Measurements from ENCODE around the gene TRPC3.

TRPC3 gene

DNA sequence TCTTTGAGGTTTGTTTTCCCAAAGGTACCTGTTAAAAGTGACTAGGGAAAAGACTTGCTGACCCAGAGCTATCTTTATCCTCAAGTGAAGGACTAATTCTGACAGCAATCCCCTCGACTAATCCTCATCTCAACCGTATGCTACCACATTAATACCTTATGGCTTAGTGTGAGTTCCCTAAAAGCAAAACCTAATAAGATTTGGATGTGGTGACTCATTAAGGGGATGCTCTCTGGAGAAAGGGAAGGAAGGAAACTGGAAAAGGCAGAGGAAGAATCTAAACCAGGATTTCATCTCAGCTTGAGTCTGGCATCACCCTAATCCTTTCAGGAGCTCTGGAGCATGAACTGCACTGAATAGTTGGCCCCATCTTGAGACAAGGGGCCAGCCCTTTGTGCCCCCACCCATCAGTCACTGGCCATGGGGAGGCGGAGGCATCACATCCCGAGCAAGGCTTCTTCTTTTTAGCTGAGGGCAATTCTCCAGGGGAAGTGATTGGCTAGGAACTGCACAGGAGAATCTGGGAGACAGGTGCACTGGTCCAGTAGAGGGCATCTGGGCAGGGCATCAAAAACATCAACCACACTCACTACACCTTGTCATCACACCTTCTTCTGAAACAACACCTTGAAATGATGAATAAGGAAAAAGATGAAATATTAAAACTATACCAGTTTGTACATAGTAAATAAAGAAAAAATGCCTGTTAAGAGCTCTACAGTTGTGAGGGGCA lies 74.7 kb downstream of the TRPC3 start:
- no peak for DNase-seq (ENCODE audit: extremely low read depth in 1 of 2, low read depth in 1 of 2)

DNA sequence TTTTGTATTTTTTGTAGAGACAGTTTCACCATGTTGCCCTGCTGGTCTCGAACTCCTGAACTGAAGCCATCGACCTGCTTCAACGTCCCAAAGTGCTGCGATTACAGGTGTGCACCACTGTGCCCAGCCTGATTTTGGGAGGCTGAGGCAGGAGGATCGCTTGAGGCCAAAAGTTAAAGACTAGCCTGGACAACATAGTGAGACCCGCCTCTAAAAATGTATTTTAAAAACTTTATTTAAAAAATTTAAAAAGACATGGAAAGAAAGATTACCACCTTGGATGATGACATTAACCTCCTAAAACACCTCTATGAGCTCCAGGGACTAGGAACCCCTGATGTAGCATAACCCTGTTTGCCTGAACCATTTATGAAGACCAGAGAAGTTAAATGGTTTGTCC lies 75.8 kb downstream of the TRPC3 start:
- no peak for DNase-seq (ENCODE audit: extremely low read depth in 1 of 2, low read depth in 1 of 2)

DNA sequence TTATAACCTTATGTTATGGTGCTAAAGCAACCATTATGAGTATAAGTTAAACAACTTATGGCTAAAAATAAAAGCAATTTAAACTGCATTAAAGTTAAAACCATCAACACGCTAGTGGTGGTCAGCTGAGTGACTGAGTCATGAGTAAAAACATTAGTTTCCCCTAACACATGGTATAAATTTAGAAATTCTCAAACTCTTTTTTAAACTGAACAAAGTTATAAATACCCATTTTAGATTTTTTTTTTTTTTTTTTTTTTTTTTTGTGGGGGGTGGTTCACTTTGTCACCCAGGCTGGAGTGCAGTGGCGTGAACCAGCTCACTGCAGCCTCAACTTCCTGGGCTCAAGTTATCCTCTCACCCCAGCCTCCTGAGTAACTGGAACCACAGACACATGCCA lies 76.2 kb downstream of the TRPC3 start:
- no peak for DNase-seq (ENCODE audit: extremely low read depth in 1 of 2, low read depth in 1 of 2)

- no peak for DNase-seq (ENCODE audit: extremely low read depth in 1 of 2, low read depth in 1 of 2)
Measured at GRCh38 chr4:121873604-121874003, 78.3 kb downstream of the TRPC3 start.

DNA sequence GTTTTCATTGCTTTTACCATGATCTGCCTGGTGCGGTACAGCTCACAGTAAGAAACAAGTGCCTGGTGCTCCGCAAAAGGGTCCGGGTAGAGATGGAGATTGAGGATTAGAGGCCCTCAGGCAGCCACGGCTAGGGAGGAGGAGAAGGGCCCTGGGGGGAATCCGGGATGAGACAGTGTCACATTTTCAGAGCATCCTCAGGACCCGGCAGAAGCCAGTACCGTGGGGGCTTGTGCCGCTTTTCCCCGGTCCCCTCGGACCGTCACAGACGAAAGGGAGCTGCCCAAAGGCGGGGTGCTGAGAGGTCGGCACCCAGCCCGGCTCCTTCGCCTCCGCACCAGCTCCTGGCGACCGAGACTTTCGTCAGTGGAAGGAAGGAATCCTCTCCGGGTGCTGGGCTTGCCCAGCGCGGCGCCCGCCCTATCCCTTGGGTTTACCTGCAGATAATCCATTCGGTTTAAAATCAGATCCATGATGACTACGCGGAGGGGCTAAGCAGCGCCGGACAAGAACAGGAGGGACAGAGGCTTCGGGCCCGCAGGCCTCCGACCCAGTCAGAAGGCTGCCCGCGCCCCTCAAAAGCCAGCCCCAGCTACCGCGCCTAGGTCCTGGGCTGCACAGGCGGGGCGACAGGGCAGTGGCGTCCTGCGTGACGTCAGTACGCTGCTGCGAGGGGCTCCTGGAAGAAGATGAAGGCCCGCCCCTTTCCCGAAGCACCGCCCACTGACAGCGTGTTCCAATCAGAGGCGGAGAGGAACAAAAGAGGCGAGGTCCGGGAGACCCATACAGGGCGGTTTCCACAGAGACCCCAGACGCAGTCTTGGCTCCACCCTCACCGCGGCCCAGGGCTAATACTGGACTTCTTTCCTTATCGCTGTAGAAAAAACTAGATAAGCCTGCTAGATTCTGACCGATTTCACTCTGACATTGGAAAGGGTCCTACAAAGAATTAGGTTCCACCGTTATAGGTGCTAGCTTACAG lies 81.7 kb downstream of the TRPC3 start, which contains the start of gene BBS7:
Gene BBS7 (minus strand): TSS at position 634 of the 982 bp plus-strand sequence. CDS start 161 bp downstream, at position 473.
- DNase-seq (ENCODE audit: extremely low read depth in 1 of 2, low read depth in 1 of 2) = peak; percentile 93 to 99

- DNase-seq (ENCODE audit: extremely low read depth in 1 of 2, low read depth in 1 of 2) = no peak
Measured at GRCh38 chr4:121863799-121864198, 88.1 kb downstream of the TRPC3 start.

- DNase-seq (ENCODE audit: extremely low read depth in 1 of 2, low read depth in 1 of 2) = no peak
Measured at GRCh38 chr4:121861426-121861825, 90.4 kb downstream of the TRPC3 start.

DNA sequence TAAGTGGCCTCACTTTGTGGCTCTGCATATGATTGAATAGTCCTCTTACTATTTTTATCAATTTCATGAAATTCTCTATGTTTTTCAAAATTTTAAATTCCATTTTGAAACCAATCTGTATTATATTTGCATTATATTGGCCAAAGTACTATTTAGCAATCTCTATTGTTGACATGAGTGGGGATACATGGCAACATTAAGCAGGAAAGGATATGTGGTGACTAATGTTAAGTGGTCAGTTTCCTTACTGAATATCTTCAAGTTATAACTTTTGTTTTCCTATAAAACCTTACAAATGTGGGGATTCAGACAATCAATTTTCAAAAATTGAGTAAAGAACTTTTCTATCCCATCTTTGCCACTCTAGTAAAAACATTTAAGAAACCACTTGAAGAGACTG lies 91.7 kb downstream of the TRPC3 start:
- DNase-seq (ENCODE audit: extremely low read depth in 1 of 2, low read depth in 1 of 2) = no peak

DNA sequence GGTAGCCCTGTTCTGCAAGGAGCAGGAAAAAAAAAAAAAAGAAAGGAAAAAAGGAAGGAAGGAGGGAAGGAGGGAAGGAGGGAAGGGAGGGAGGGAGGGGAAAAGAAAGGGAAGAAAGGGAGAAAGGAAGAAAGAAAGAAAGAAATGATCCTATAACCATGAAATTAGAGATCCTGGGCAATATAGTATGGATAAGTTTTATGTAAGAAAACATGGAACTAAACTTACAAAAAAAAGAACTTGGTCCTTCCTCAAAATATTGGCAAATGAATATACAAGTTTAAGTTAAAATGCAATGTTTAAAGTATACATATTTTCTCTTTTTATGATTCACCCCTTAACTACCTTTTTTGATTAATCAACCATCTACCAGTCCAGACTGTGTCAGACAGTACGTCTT lies 100.5 kb downstream of the TRPC3 start:
- no peak for DNase-seq (ENCODE audit: extremely low read depth in 1 of 2, low read depth in 1 of 2)

- no peak for DNase-seq (ENCODE audit: extremely low read depth in 1 of 2, low read depth in 1 of 2)
Measured at GRCh38 chr4:121846662-121847061, 105.2 kb downstream of the TRPC3 start.

DNA sequence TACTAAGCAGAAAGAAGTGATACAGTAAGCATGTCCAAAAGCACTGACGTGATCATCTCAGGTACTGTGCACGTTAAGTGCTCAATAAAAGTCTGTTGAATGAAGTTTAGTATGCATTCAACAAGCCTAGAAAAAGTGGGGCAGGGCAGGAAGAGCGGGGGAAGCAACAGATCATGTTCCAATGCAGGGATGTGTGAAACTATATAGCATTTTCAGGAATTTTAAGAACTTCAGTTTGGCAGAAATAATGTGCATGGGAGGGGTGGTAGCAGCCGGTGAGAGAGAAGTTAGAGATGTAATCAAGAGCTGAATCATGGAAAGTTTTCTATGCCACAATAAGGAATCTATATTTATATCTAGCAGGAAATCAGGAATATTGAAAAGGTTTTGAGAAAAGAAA lies 109.0 kb downstream of the TRPC3 start:
- DNase-seq (ENCODE audit: extremely low read depth in 1 of 2, low read depth in 1 of 2) = no peak

GRCh38 chr4:121838136-121838535 lies 113.7 kb downstream of the TRPC3 start:
- no peak for DNase-seq (ENCODE audit: extremely low read depth in 1 of 2, low read depth in 1 of 2)

DNA sequence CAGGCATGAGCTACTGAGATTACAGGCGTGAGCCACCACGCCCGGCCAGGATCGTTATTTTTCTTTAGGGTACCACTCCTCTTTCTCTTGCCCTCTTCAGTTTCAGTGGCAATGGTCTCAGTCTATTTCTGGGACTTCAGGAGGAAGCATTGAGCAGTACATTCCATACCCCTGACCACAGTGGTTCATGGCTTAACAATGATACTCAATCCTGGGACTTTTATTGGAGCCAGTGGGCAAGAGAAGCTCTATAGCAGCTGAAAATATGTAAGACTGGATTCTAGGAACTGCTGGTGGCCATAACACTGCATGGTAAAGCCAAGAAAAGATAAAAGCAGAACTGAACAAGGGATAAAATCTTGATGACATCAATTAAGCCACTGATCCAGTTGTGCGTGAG lies 122.3 kb downstream of the TRPC3 start:
- DNase-seq (ENCODE audit: extremely low read depth in 1 of 2, low read depth in 1 of 2) = no peak
